GM13976 (cell line): ENCODE data around the gene PDAP1.

Source experiments
- DNase-seq: peaks from one replicate; pipeline ENCODE4 v3.0.0; 2012; ENCODE audit warnings: low spot score
- in situ Hi-C: fragments of 300-500 bp; cut with MboI; formaldehyde crosslinking; loops from one replicate; pipeline ENCODE4 v1.12.0; 2022; ENCODE audit warnings: low sequenced_read_pairs, mixed read lengths, inconsistent platforms; ENCODE audit not compliant: unreplicated experiment
- TF ChIP-seq, protein P1 (sequence below): IDR thresholded peaks from 2 replicates; pipeline ENCODE4 v1.5.1; 2012; ENCODE audit warnings: borderline replicate concordance, mild to moderate bottlenecking; ENCODE audit not compliant: insufficient read depth; ENCODE audit errors: extremely low read depth, missing control alignments, control extremely low read depth

PDAP1 gene

DNA sequence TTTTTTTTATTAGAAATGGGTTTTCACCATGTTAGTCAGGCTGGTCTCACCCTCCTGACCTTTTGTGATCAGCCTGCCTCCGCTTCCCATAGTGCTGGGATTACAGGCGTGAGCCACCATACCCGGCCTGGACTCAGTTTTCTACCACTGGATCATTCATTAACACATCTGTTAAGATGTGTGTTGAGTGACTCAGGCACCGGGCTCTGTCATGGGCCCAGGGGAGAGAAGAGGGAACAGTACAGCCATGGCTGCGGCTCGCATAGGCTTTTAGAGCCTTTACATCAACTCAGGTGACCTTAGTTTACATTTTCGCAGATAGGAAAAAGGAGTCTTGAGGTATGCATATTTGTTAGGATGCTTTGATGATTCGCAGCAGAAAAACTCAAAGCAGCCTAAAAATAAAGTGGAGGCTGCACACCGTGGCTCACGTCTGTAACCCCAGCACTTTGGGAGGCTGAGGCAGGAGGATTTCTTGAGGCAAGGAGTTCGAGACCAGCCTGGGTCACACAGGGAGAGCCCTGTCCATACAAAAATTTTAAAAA lies 36.9 kb downstream of the PDAP1 start:
- TF ChIP-seq, protein P1, sequence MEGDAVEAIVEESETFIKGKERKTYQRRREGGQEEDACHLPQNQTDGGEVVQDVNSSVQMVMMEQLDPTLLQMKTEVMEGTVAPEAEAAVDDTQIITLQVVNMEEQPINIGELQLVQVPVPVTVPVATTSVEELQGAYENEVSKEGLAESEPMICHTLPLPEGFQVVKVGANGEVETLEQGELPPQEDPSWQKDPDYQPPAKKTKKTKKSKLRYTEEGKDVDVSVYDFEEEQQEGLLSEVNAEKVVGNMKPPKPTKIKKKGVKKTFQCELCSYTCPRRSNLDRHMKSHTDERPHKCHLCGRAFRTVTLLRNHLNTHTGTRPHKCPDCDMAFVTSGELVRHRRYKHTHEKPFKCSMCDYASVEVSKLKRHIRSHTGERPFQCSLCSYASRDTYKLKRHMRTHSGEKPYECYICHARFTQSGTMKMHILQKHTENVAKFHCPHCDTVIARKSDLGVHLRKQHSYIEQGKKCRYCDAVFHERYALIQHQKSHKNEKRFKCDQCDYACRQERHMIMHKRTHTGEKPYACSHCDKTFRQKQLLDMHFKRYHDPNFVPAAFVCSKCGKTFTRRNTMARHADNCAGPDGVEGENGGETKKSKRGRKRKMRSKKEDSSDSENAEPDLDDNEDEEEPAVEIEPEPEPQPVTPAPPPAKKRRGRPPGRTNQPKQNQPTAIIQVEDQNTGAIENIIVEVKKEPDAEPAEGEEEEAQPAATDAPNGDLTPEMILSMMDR: no peak
- in situ Hi-C loops: no loop called here
- DNase-seq: no peak

DNA sequence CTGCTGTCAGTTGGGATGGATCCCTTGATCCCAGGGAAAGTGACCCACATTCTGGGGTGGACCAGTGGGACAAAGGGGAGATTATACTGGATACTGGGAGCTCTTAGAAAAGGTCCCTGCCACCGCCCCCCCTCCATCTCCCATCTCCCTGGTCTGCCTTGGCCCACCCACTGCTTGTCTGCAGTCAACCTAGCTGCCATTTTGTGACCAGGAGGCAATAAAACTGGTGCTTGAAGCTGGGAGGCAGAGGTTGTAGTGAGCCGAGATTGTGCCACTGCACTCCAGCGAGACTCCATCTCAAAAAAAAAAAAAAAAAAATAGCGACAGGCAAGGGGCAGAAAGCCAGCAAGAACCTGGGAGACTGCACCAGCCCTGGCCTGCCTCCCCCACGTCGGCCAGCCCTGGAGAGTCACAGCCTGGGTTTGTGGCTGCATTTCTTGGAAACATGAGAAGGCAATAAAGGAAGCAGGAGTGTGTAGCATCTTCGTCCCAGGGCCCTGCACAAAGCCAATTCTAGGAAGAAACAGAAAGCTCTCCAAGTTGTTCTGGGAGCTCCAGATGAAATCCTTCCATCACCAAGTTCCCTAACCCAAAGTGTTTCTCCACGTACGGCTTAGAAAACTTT lies 38.5 kb downstream of the PDAP1 start:
- TF ChIP-seq, protein P1: no peak
- no peak for DNase-seq
- in situ Hi-C loops: no loop called here

DNA sequence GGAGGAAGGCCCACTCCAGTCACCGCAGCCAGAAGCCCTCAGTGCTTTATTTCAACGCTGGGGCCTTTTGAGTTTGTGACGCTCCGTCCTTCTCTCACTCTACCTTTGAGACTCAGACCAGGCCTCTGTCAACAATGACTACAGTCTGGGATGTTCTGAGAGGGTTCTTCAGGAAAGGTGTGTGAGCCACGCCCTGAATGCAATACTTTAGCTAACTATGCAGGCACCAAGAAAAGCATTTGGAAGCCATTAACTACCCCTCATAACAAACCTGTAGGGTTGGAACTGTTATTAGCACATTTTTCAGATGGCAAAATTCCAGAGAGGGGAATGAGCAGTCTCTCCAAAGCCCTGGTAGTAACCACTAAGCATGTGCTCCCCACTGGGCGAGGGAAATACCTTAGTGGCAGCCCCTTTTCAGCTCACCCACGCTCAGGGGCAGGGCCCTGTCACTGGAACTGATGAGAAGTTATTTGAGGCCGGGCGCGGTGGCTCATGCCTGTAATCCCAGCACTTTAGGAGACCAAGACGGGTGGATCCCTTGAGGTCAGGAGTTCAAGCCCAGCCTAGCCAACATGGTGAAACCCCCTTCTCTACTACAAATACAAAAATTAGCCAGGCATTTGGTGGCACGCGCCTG lies 39.5 kb downstream of the PDAP1 start:
- TF ChIP-seq, protein P1: no peak
- DNase-seq: no peak
- in situ Hi-C loops: no loop called here

DNA sequence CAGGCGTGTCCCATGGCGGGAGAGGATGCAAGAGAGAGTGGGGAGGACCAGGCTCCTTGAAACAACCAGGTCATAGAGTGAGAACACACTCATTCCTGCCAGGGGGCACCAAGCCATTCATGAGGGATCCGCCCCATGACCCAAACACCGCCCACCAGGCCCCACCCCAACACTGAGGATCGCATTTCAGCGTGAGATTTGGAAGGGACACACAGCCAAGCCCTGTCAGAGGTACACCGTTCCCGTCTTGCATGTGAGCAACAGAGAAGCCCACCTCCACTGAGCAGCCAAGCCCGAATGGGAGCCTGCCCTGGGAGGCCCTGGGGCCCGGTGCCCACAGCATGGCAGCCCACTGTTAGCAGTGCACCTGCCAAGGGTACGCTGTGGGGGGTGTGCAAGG lies 41.8 kb downstream of the PDAP1 start:
- TF ChIP-seq, protein P1: no peak
- DNase-seq: no peak
- in situ Hi-C loops: no loop called here

DNA sequence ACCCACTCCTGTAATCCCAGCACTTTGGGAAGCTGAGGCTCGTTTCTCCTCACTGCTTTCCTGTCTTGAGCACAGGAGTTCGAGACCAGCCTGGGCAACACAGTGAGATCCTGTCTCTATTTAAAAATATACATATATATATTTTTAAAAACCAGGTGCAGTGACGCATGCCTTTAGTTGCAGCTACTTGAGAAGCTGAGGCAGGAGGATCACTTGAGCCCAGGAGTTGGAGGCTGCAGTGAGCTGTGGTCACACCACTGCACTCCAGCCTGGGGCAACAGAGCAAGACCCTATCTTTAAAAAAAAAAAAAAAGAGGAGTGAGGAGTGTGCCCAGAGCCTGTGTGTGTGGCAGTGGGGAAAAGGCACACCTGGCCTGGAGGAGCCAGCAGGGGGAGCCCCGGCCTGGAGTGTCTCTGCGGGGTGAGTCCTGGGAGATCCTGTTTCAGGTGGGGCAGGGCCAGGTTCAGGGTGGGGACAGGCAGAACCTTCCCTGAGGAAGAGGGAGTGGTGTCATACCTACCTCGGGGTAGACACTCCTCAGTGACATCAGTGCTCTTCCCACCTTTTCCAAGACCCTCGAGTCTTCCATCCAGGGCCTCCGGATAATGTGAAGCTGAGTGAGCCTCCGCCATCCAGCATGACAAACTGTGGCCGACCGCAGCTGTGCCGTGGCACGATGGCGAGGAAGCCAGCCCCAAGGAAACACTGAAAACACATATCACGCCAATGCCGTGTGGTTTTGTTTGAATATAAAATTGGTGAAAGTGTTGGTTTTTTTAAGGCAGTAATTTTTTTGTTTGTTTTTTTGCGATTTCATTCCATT lies 42.9 kb downstream of the PDAP1 start:
- TF ChIP-seq, protein P1: peak; percentile 68
- in situ Hi-C loops: no loop called here
- peak; percentile 78 for DNase-seq

DNA sequence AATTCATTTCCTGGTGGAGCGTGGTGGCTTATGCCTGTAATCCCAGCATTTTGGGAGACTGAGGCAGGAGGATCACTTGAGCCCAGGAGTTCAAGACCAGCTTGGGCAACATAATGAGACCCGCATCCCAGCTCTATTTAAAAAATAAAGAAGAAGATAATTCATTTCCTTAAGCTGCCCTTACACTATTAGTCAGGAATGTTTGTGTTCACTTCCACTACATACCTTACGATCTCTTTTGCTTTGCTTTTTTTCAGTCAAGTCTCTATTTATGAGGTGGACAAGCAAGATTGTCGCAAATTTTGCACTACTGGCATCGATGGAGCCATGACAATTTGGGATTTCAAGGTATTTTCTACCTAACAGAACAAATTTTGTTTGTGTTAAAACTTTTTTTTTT lies 45.1 kb downstream of the PDAP1 start:
- no peak for DNase-seq
- TF ChIP-seq, protein P1: no peak
- in situ Hi-C loops: no loop called here
